ENCODE results near the gene MRPL23.

The MRPL23 gene

GRCh38 chr11:1946812-1947484 is at the start of gene MRPL23:
Gene MRPL23, plus strand, starts transcription at chr11:1947332. Its CDS starts 31 bp downstream, at chr11:1947363.
- DNase-seq, result no peak

- no peak for DNase-seq
These were observed 48.0 kb upstream of the MRPL23 start for GRCh38 chr11:1899090-1899489.

GRCh38 chr11:1899686-1900085 is 47.4 kb upstream of the MRPL23 start:
- no peak for DNase-seq

GRCh38 chr11:1906181-1906580 is 41.0 kb upstream of the MRPL23 start:
- DNase-seq, result no peak

- DNase-seq, result no peak
These were observed 40.3 kb upstream of the MRPL23 start for GRCh38 chr11:1906611-1907423.

- no peak for DNase-seq
These were observed 38.5 kb upstream of the MRPL23 start for GRCh38 chr11:1908618-1909017.

GRCh38 chr11:1909524-1909923 is 37.6 kb upstream of the MRPL23 start:
- no peak for DNase-seq

GRCh38 chr11:1912289-1912878 is 34.7 kb upstream of the MRPL23 start:
- DNase-seq, result no peak

- DNase-seq, result no peak
These were observed 33.7 kb upstream of the MRPL23 start for GRCh38 chr11:1913271-1914060.

- no peak for DNase-seq
These were observed 31.4 kb upstream of the MRPL23 start for GRCh38 chr11:1915795-1916131.

- DNase-seq, result peak in 1 of 6 experiments; percentile 26
These were observed 30.8 kb upstream of the MRPL23 start for GRCh38 chr11:1916132-1916985.

GRCh38 chr11:1916986-1917522 is 30.1 kb upstream of the MRPL23 start:
- DNase-seq, result peak in 1 of 6 experiments; percentile 13

GRCh38 chr11:1917523-1918435 is 29.4 kb upstream of the MRPL23 start:
- DNase-seq, result peak in 1 of 6 experiments; percentile 23

GRCh38 chr11:1918436-1919315 is 28.5 kb upstream of the MRPL23 start:
- peak in 1 of 6 experiments; percentile 15 for DNase-seq

- DNase-seq, result no peak
These were observed 27.6 kb upstream of the MRPL23 start, which contains the start of gene TNNT3 for GRCh38 chr11:1919391-1920127. Gene TNNT3, plus strand, starts transcription at chr11:1919703. Its CDS starts 3,172 bp downstream, at chr11:1922875.

GRCh38 chr11:1920128-1920908 is 26.8 kb upstream of the MRPL23 start:
- no peak for DNase-seq

- no peak for DNase-seq
These were observed 26.1 kb upstream of the MRPL23 start for GRCh38 chr11:1920909-1921573.

Data from stimulated activated naive CD4-positive, alpha-beta T cell (primary cell).